Activated T-cell treated with anti-CD3 and anti-CD28 coated beads for 48 hours (primary cell): Measurements from ENCODE around the gene SZRD1.

Source experiments
- DNase-seq: peaks from one replicate; pipeline ENCODE4 v3.0.0-alpha.2; 2020; ENCODE audit warnings: low read depth

Gene SZRD1

DNA sequence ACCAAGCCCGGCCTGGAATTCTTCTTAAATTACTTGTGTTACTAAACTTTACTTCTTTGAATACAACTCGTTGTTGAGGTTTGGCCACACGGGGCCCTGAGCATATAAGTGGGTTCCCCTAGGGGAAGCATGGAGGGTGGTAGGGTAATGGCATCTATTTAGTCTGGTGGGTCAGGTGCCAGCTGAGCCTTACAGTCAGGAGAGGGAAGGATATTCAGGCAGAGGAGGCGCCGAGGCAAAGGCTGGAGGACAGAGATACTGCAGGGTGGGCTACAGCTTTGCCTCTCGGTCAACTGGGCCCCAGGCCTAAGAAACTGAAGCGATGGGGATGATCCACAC is 73.1 kb downstream of the SZRD1 start:
- DNase-seq = no peak

DNA sequence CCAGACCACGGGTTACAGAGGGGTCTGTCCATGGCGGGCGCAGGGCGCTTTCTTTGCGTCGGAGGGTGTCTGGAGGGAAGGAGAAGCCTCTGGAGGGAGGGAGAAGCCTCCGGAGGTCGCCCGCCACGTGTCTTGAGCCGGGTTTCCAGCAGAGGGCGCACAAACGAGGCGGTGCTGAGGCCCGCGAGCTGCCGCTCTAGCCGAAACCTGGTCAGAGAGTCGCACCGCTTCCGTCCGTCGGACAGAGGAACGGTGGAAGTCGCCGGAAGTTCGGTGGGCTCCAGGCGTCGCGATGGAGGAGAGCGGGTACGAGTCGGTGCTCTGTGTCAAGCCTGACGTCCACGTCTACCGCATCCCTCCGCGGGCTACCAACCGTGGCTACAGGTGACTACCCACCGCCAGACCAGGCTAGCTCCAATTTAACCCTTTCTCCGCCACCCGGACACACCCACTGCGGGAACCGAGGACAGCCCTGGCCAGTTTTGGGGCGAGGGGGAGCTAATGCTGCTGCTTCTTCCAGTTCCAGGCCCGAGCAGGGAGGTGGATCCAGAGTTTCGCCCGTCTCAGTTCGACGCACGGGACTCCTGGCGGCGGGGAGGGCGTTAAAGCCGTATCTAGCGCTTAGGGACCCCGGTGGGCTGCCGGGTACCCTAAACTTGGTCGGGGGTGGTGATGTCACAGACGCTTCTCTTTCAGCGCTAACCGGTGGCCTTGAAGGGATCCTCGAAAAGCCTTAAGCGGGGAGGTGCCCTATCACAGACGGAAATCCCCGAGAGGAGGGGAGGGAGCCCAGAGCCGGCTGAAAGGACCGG is 73.6 kb downstream of the SZRD1 start, which contains the start of gene NECAP2:
TSS of gene NECAP2 (plus strand) at position 255 of the 812 bp plus-strand sequence. CDS start at position 293, 38 bp downstream.
- DNase-seq = peak; percentile 94

DNA sequence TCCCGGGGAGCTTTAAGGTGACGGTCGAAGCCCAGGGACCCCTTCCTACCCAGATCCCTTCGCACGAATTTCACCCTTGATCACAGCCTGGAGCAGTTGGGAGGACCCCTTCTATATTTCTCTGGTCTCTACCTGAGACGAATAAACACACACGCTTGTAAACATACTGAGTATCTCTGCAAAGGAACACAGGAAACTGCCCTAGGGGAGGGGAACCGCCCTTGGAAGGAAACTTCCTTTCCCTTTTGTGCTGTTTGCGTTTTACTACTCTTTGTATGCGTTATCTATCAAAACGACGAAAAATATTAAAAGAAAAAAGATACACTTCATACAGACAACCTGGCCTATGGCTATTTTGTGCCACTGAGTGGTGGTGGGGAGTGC is 74.2 kb downstream of the SZRD1 start:
- DNase-seq = no peak

DNA sequence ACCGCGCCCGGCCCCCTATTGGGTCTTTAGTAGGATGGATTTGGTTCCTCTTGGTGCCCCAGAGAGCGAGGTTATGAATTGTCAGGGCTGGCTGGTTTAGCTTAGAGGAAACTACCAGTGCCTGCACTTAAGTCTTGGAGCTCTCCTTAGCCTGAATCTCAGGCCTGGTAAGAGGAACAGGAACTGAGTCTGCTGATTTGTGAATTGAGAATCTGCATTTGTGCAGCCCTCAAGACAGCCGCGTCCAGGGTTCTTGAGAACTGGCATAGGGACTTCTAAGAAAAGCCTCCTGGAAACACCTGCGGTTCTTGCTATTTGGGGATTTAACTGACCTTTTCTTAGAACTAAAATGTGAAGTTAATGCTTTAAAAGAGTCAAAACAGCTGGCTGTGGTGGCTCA is 75.2 kb downstream of the SZRD1 start:
- DNase-seq = no peak

DNA sequence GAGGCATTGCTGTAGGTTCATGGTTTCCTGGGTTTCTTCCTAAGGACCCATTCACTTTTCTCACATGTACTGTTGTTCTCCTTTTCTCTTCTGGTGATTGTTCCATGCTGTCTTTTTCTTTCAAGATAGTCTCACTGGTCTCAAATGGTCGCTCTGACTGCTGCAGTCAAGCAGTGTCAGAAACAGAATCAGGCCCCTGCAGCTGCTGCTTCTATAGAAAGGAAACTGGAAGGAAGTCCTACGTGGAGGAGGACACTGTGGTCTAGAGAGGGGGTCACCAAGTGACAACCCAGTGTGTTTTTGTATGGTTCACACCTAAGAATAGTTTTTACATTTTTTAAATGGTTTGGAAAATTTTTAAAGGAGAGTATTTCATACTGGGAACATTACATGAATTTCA is 75.9 kb downstream of the SZRD1 start:
- no peak for DNase-seq

DNA sequence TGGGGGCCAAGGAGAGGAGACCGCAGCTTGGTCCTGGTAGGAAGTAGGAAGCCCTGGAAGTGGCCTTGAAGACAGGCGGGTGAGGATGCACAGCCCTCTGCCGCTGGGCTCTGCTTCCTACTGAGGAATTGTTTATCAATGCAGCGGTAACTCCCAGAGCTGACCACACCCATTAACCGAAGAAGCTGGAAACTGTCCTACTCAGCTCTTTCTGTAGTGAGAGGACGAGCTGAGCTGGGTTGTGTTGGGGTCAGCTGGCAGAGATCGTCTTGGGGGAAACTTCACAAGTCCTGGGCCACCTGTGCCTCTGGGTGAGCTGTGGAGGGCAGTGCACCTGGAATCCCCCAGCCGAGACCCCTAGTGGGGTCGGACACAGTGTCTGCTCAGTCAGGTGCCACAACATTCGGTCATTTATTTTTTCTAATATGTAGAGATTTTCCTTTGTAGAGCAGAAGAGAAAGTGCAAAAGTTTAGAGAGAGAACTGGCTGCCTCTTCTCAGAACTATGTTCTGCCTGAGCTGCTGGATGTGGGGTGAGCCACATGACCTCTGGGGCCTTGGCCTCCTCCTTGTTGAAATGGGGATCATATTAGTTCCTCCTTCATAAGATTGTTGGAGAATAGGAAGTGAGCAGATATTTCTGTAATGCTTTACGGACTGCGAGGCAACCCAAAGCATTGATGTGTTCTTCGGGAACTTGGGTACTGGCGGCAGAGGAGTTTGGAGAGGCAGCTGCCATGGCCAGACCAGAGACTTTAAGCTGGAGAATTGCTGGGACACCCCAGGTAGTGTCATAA is 77.1 kb downstream of the SZRD1 start:
- no peak for DNase-seq

DNA sequence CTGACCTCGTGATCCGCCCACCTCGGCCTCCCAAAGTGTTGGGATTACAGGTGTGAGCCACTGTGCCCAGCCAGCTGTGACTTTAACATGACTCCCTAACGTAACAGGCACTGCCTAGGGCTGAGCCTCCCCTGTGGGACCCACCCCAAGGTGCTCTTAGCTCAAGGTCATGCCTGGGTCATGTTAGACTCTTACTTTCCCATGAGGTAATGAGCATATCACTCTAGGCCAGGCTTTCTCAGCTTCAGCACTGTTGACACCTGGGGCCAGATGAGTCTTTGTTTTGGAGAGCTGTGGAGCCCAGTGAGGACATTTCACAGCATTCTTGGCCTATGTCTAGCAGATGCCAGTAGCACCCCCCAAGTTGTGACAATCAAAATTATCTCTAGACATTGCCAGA is 78.0 kb downstream of the SZRD1 start:
- DNase-seq = no peak

DNA sequence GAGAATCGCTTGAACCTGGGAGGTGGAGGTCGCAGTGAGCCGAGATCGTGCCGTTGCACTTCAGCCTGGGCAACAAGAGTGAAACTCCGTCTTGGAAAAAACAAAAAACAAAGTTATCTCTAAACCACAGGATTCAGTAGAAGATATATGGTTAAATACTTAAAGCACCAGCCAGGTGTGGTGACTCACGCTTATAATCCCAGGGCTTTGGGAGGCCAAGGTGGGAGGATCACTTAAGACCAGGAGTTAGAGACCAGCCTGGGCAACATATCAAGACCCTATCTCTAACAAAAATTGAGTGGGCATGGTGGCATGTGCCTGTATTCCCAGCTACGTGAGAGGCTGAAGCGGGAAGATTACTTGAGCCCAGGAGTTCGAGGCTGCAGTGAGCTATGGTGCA is 79.1 kb downstream of the SZRD1 start:
- DNase-seq = no peak

DNA sequence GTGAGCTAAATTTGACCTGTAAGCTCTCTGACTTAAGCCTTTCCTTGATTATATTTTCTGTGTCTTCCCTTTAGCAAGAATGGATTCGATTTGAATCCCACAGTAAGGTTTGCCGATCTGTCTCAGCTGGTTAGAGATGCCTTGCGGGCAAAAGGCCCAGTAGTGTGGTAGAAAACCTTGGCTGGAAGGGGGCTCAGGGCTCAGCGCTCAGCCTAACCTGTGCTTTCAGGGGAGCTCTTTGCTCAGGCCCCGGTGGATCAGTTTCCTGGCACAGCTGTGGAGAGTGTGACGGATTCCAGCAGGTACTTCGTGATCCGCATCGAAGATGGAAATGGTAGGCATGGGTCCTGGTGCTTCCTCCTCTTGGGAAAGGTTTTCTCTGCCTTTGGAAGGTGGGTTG is 80.6 kb downstream of the SZRD1 start:
- DNase-seq = no peak
